HK-2 (cell line): ENCODE measurements around the gene BMP5.

ENCODE experiments used
- DNase-seq: peaks from one replicate; pipeline ENCODE4 v3.0.0-alpha.2; 2018; ENCODE audit not compliant: unreplicated experiment

BMP5 gene

DNA sequence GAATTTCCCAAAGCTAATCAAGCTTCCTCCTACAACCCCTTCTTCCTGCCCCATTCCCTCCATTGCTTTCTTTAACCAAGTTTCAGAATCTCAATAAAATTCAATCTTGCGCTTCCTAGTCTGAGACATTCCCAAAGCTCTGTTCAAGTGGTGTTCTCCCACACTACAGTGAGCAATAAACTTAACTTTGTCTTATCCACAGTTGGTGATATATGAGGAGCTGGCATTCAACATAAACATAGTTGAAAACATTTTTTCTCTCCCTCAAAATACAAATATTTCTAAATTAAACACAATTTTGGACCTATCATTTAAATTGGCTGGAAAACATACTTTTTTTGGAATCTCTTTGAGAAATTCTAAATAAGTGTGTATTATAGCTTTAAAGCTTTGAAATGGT is 166.7 kb downstream of the BMP5 start:
- no peak for DNase-seq

DNA sequence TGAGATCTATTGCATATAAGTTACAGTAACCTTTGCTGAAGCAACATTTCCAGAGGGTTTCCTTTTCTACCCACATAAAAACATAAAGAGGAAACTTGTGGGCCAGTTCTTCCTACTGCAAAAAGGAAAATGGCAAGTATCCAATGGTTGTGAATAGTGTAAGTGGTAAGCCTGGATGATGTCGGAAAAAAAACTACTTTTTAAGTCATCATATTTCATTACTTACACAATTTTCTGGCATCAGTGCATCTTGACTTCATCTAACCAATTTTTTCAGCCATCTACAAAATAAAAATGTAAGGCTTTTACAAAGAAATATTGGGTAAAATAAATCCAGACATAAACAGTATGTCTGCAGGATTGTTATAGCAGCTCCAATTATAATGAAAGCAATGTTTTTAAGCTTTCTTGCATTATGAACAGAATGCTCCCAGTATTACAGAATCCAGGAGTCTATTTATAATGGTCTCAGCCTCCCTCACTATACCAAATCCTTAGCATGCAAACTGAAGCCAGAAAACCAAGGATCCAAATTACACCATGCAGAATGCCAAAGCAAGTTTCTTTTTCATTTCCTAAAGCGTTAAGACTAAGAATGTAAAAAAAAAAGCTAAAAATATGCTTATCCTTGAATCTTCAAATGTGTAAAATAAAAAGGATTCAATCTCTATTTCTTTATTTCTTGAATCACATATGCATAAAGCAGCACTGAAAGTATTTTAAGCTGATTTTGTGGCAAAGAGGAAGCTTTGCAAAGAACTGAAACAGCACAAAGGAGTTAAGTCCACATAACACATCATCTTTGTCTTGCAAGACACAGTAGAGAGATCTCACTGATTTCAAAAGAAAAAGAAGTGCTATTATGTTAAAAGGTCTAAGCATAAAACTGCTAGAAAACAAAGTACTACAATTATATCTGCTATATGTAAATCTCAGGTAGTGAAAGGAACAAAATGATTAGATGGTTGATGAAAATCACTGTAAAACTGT is 169.6 kb downstream of the BMP5 start:
- no peak for DNase-seq

DNA sequence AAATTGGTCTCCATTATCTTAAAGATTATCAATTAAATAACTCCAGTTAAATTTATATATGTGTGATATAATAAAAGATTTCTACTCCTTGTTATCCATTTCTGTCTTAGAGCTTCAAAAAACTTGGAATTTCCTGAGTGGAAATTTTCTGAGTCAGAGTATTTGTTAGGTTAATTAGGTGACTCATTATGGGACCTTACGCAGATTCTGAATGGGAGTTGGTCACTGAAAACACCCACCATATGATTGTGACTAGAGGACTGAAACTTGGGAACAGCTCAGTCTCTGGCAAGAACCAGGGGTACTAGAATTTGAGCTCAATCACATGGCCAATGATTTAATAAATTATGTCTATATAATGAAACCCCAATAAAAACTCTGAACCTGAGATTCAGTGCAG is 171.0 kb downstream of the BMP5 start:
- DNase-seq = no peak
